PC-9 (cell line): ENCODE results near the gene DPEP1. TPM values are rescaled to one million over a fixed set of nuclear protein-coding genes. Genes with fewer than 3 reads are reported as not detected.

Source experiments
- BruUV-seq: library from RNA; stranded (reverse); fragments of 400-500 nt; replicated peaks from 2 replicates; lab custom pipeline; 2021; lab: Mats Ljungman, UMichigan
- CTCF ChIA-PET: fragments of 300-600 bp; sonication (Branson Sonifier 250); formaldehyde crosslinking; loops from one replicate; lab custom pipeline; 2022; ENCODE audit warnings: antibody characterized with exemption; lab: Charles Lee
- POLR2A ChIA-PET: fragments of 300-600 bp; sonication (Branson Sonifier 250); formaldehyde crosslinking; loops from one replicate; lab custom pipeline; 2022; ENCODE audit warnings: antibody characterized with exemption; ENCODE audit not compliant: unreplicated experiment; lab: Charles Lee
- DNase-seq, 2 experiments: peaks; one replicate each; pipeline versions ENCODE4 v3.0.0 to v3.0.0-alpha.2; 2015 to 2022; ENCODE audit warnings: mixed read lengths in 1 of 2
- H2AFZ ChIP-seq: fragments of 200-600 bp; sonication (generic); 2 replicates; pipeline ENCODE4 v1.8.1; 2017; ENCODE audit warnings: antibody characterized with exemption
- H3F3A ChIP-seq: fragments of 200-600 bp; sonication (generic); 2 replicates; pipeline ENCODE4 v1.8.1; 2017; ENCODE audit warnings: antibody characterized with exemption, mild to moderate bottlenecking, low read depth; ENCODE audit not compliant: insufficient read depth
- H3K27ac ChIP-seq: fragments of 200-600 bp; sonication (generic); 2 replicates; pipeline ENCODE4 v1.6.1; 2016; ENCODE audit warnings: mixed run types
- H3K27me3 ChIP-seq: fragments of 200-600 bp; sonication (generic); 2 replicates; pipeline ENCODE4 v1.6.1; 2016; ENCODE audit warnings: low read depth, mixed run types; ENCODE audit not compliant: insufficient read depth
- H3K36me3 ChIP-seq: fragments of 200-600 bp; sonication (generic); 2 replicates; pipeline ENCODE4 v1.6.1; 2016; ENCODE audit warnings: low read depth, mixed run types
- H3K4me1 ChIP-seq: fragments of 200-600 bp; sonication (generic); replicated peaks from 2 replicates; pipeline ENCODE4 v1.6.1; 2016; ENCODE audit warnings: mixed run types; ENCODE audit not compliant: insufficient read depth
- H3K4me2 ChIP-seq: fragments of 200-600 bp; sonication (generic); 2 replicates; pipeline ENCODE4 v1.6.1; 2017; ENCODE audit warnings: mixed run types
- H3K4me3 ChIP-seq: fragments of 200-600 bp; sonication (generic); 2 replicates; pipeline ENCODE4 v1.6.1; 2016; ENCODE audit warnings: mixed run types
- H3K79me2 ChIP-seq: fragments of 200-600 bp; sonication (generic); 2 replicates; pipeline ENCODE4 v1.6.1; 2017; ENCODE audit warnings: low read depth, mixed run types
- H3K9me2 ChIP-seq: fragments of 200-600 bp; sonication (generic); 2 replicates; pipeline ENCODE4 v1.8.1; 2017; ENCODE audit warnings: mild to moderate bottlenecking; ENCODE audit not compliant: insufficient read depth
- H3K9me3 ChIP-seq: fragments of 200-600 bp; sonication (generic); 2 replicates; pipeline ENCODE4 v1.8.1; 2016; ENCODE audit warnings: low read depth; ENCODE audit not compliant: insufficient read depth
- H4K20me1 ChIP-seq: fragments of 200-600 bp; sonication (generic); 2 replicates; pipeline ENCODE4 v1.8.1; 2017; ENCODE audit not compliant: insufficient read depth
- CTCF ChIP-seq: fragments of 200-600 bp; sonication (generic); conservative IDR thresholded peaks from 2 replicates; pipeline ENCODE4 v1.6.1; 2017; ENCODE audit warnings: mixed run types, antibody characterized with exemption, mild to moderate bottlenecking, moderate library complexity
- EZH2 ChIP-seq: fragments of 200-600 bp; sonication (generic); IDR thresholded peaks from 2 replicates; pipeline ENCODE4 v1.8.0; 2017; ENCODE audit warnings: antibody characterized with exemption, low read depth
- intact Hi-C: fragments of 100-400 bp; cut with micrococcal nuclease; formaldehyde crosslinking; loops from one replicate; pipeline ENCODE4 v1.10.0; 2022; ENCODE audit not compliant: unreplicated experiment
- total RNA-seq: library from RNA; stranded (reverse); gene quantifications from 2 replicates; pipeline ENCODE4 v1.2.3, GENCODE V29; 2021

DPEP1 gene
- total RNA-seq, 1 experiment from 2014 or later: not detected

GRCh38 chr16:89571636-89572035 lies 41.8 kb upstream of the DPEP1 start:
- peaks cover 9% of the 10 kb centered on the region; the same call in 1 of the 2 replicates for H3K79me2 ChIP-seq

GRCh38 chr16:89572073-89572484 lies 41.4 kb upstream of the DPEP1 start:
- no peak overlapping the region for H3K4me2 ChIP-seq
- no peaks in the 10 kb centered on the region for H3K9me2 ChIP-seq
- no peak overlapping the region for H2AFZ ChIP-seq
- peak in 1 of 2 experiments; percentile 30 for DNase-seq
- TF ChIP-seq CTCF (no peak), EZH2 (no peak)
- CTCF ChIA-PET: no interaction called here
- H3K27me3 ChIP-seq: no peaks in the 10 kb centered on the region
- peaks cover 7% of the 10 kb centered on the region; the same call in 1 of the 2 replicates for H3K4me1 ChIP-seq
- peaks cover 9% of the 10 kb centered on the region; the same call in 1 of the 2 replicates for H3K79me2 ChIP-seq
- H4K20me1 ChIP-seq: peaks cover 8% of the 10 kb centered on the region; the same call in 1 of the 2 replicates
- no peak overlapping the region for H3K4me3 ChIP-seq
- no peak overlapping the region for H3K27ac ChIP-seq
- BruUV-seq: no TSS peak
- H3K36me3 ChIP-seq: no peaks in the 10 kb centered on the region
- intact Hi-C loops: loop anchor here (5.0 kb wide), 1 partner anchor 130 kb away; the partner anchor contains the start of gene SPATA2L
- H3F3A ChIP-seq: peaks cover 16% of the 10 kb centered on the region; the same call in 1 of the 2 replicates
- POLR2A ChIA-PET: no interaction called here
- no peaks in the 10 kb centered on the region for H3K9me3 ChIP-seq

More at GRCh38 chr16:89571636-89572035, 41.8 kb upstream of the DPEP1 start:
- H3K27ac ChIP-seq: no peak overlapping the region
- peaks cover 17% of the 10 kb centered on the region; the same call in 1 of the 2 replicates for H3F3A ChIP-seq
- H3K4me1 ChIP-seq: peaks cover 6% of the 10 kb centered on the region; the same call in 1 of the 2 replicates
- POLR2A ChIA-PET: interaction anchor here (0.5 kb wide), 1 partner anchor 19 kb away, joined by 3 read pairs; no protein-coding TSS in a partner anchor
- intact Hi-C loops: loop anchor here (5.0 kb wide), 1 partner anchor 131 kb away; the partner anchor contains the start of gene SPATA2L
- H4K20me1 ChIP-seq: peaks cover 9% of the 10 kb centered on the region; the same call in 1 of the 2 replicates
- no peak for TF ChIP-seq EZH2
- no peak for TF ChIP-seq CTCF
- no peak overlapping the region for H2AFZ ChIP-seq
- no peak overlapping the region for H3K4me2 ChIP-seq
- no TSS peak for BruUV-seq
- no peaks in the 10 kb centered on the region for H3K9me3 ChIP-seq
- H3K27me3 ChIP-seq: no peaks in the 10 kb centered on the region
- no peak overlapping the region for H3K4me3 ChIP-seq
- H3K9me2 ChIP-seq: no peaks in the 10 kb centered on the region
- DNase-seq: no peak
- H3K36me3 ChIP-seq: no peaks in the 10 kb centered on the region
- CTCF ChIA-PET: no interaction called here

- BruUV-seq: no TSS peak
- Histone ChIP-seq H3K4me1 (peaks cover 7% of the 10 kb centered on the region; the same call in 1 of the 2 replicates), H4K20me1 (peaks cover 3% of the 10 kb centered on the region; the same call in 1 of the 2 replicates), H3K27me3 (no peaks in the 10 kb centered on the region), H3K27ac (no peak overlapping the region), H3K36me3 (no peaks in the 10 kb centered on the region), H3F3A (peaks cover 18% of the 10 kb centered on the region), H3K79me2 (peaks cover 9% of the 10 kb centered on the region; the same call in 1 of the 2 replicates), H3K9me3 (no peaks in the 10 kb centered on the region), H2AFZ (no peak overlapping the region), H3K9me2 (no peaks in the 10 kb centered on the region), H3K4me3 (no peak overlapping the region), H3K4me2 (no peak overlapping the region)
- peak in 1 of 2 experiments; percentile 17 for DNase-seq
- ChIA-PET POLR2A (no interaction called here), CTCF (no interaction called here)
- TF ChIP-seq EZH2 (no peak), CTCF (no peak)
- intact Hi-C loops: loop anchor here (5.0 kb wide), 1 partner anchor 130 kb away; the partner anchor contains the start of gene SPATA2L
Measured at GRCh38 chr16:89572485-89573205, 40.8 kb upstream of the DPEP1 start.
